ENCODE data around the gene IFNA14.
"Not testable (repeated sequence)": the region's sequence is repeated elsewhere in the genome, so short reads cannot be mapped to it uniquely, and the experiment has no call there.

The IFNA14 gene

DNA sequence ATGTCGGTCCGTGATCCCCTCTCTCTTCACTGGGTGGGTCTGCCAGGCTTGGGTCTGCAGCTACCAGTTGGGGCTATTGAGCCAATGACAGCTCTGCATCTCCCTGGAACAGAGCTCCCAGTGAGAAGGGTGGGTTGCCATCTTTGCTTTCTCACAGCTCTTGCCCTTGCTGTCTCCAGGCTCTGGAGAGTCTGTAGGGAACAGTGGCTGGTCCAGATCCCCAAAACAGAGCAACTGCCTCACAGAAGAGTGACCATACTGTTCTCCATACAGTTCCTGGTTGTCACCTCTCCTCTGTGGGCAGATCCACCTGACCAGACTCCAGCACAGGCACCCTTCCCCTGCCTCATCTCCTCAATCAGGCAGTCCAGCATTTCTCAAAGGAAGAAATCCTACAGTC is 6.5 kb downstream of the IFNA14 start:
- DNase-seq (ENCODE audit: low read depth, low spot score): no peak
- no peak overlapping the region for H3K4me3 ChIP-seq (ENCODE audit: low read length)

- DNase-seq (ENCODE audit: low read depth, low spot score): no peak
Measured at GRCh38 chr9:21228122-21228521, 11.7 kb downstream of the IFNA14 start, which contains the start of gene IFNA17. Gene IFNA17 (minus strand): TSS chr9:21228222. CDS start chr9:21228173, 49 bp downstream.

DNA sequence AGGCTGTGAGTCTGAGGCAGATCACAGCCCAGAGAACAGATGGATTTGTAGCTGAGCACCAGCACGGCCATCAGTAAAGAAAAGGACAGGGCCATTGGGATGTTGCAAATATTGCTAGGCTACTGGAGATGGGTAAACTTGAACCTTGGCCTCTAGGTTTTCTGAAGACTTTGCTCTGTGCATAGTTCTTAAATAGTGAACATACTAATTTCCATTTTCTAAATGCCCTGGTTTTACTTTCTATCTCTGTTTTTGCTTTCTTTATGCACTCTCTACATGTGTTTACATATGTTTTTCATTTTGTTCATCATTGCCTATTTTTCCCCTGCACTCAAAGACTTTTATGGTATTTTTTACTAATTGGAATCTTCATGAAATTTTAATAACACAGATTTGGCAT is 22.6 kb downstream of the IFNA14 start, which contains the start of gene IFNA16:
Gene IFNA16 (minus strand): TSS at position 101 of the 400 bp plus-strand sequence. CDS start 6 bp downstream, at position 95.
- not testable (repeated sequence) for H3K4me3 ChIP-seq (ENCODE audit: low read length); DNase-seq (ENCODE audit: low read depth, low spot score)

More at GRCh38 chr9:21228122-21228521, 11.7 kb downstream of the IFNA14 start, which contains the start of gene IFNA17:
- H3K4me3 ChIP-seq (ENCODE audit: low read length): no peak within 1 kb of the TSS

DNA sequence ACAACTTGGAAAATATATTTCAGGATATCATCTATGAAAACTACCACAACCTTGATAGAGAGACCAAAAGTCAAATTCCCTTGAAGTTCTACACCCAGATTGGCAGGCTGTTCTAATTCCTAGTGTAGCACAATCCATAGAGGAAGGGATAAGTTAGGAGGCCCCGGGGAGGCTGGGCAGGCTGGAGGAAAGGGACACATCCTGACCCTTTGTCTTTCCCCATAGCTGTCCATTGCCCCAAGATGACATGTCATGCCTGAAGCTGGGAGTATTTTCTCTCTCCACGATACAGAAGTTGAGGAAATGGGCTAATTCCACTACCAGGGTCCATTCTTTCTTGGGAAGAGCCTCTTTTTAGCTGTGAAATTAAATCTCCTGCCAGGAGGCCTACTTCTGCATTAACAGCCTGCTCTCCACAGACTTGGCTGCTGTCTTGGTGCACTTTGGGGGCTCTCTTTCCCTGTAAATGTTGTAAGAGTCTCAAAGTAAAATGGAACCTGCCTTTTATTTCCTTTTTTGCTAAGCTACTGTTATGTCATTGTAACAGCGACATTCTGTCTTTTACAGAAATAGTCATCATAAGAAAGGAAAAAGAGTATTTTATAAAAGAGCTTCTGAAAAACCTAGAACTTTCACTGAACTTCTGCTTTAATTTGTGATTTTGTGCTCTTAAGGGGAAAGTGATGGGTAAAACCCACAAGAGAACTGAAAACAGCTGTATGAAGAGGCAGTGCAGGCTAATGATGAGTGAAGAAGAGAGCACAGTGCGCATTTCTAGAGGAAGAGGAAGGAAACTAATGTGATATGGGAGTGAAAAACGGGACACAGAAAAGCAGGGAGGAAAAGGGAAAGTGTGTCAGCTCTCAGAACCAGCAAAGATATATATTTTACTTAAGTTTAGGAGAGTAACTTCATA is 26.1 kb downstream of the IFNA14 start:
- not testable (repeated sequence) for DNase-seq (ENCODE audit: low read depth, low spot score); H3K4me3 ChIP-seq (ENCODE audit: low read length)

- DNase-seq (ENCODE audit: low read depth, low spot score): not testable (repeated sequence)
Measured at GRCh38 chr9:21212160-21212559, 27.6 kb downstream of the IFNA14 start.

DNA sequence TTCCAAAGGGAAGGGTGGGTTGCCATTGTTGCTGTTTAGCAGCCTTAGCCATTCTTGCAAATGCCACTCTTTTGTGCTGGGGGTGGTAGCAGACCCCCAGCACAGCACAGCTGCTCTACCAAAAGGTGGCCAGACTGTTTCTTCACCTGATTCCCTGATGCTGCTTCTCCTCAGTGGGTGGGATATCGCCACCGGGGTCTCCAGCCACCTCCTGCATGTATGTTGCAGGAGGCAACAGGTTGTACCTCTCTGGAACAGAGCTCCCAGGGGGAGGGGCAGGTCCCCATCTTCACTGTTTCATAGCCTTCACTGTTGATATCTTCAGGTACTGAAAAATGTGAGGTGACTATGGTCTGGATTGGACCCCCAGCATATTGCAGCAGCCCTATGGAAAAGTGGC is 29.0 kb downstream of the IFNA14 start:
- DNase-seq (ENCODE audit: low read depth, low spot score); H3K4me3 ChIP-seq (ENCODE audit: low read length): not testable (repeated sequence)

More at GRCh38 chr9:21212160-21212559, 27.6 kb downstream of the IFNA14 start:
- not testable (repeated sequence) for H3K4me3 ChIP-seq (ENCODE audit: low read length)

DNA sequence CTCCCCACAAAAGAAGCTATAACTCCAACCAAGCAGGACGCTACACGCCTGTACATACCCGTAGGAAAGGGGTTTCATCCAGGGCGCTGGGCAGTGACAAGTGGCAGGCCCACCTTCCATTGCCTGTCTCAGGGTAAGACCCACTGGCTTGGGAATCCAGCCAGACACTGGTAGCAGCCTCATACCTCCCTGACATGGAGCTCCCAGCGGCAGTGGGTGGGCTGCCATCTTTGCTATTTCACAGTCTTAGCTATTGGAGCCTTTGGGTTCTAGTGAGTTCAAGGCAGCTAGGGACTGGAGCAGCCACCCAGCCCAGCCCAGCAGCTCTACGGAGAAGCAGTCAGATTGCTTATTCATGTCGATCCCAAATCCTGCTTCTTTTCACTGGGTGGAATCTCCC is 29.5 kb downstream of the IFNA14 start:
- H3K4me3 ChIP-seq (ENCODE audit: low read length): no peak overlapping the region
- no peak for DNase-seq (ENCODE audit: low read depth, low spot score)

DNA sequence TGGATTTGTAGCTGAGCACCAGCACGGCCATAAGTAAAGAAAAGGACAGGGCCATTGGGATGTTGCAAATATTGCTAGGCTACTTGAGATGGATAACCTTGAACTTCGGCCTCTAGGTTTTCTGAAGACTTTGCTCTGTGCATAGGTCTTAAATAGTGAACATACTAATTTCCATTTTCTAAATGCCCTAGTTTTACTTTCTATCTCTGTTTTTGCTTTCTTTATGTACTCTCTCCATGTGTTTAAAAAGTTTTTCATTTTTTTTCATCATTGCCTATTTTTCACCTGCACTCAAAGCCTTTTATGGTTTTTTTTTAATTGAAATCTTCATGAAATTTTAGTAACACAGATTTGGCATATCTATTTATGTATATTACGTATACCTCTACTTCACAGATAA is 32.8 kb downstream of the IFNA14 start, which contains the start of gene IFNA10:
Gene IFNA10 (minus strand): TSS at position 101 of the 400 bp plus-strand sequence. CDS start 46 bp downstream, at position 55.
- not testable (repeated sequence) for H3K4me3 ChIP-seq (ENCODE audit: low read length)

DNA sequence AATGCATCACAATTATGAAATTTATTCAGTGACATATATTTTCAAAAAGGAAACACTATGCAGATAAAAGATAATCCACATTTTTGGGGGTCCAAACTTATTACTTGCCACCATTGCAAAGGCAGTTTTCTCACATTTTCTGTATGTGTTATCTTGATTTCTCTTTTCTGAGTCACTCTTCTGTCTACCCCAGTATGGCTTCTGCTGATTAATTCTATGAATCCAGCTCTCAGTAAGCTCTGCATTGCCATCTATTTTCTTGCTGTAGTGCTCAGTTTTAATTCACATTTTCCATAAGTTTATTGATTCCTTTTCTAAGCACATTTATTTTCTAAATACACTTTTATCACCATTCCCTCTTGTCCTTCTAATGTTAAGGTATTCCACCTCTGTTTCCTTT is 34.6 kb downstream of the IFNA14 start:
- no peak for DNase-seq (ENCODE audit: low read depth, low spot score)
- H3K4me3 ChIP-seq (ENCODE audit: low read length): no peak overlapping the region

More for the DNA sequence above, 32.8 kb downstream of the IFNA14 start, which contains the start of gene IFNA10:
- not testable (repeated sequence) for DNase-seq (ENCODE audit: low read depth, low spot score)

- not testable (repeated sequence) for H3K4me3 ChIP-seq (ENCODE audit: low read length); DNase-seq (ENCODE audit: low read depth, low spot score)
Measured at GRCh38 chr9:21202105-21202504, 37.7 kb downstream of the IFNA14 start, which contains the start of gene IFNA7. Gene IFNA7 (minus strand): TSS chr9:21202205. CDS start chr9:21202165, 40 bp downstream.

DNA sequence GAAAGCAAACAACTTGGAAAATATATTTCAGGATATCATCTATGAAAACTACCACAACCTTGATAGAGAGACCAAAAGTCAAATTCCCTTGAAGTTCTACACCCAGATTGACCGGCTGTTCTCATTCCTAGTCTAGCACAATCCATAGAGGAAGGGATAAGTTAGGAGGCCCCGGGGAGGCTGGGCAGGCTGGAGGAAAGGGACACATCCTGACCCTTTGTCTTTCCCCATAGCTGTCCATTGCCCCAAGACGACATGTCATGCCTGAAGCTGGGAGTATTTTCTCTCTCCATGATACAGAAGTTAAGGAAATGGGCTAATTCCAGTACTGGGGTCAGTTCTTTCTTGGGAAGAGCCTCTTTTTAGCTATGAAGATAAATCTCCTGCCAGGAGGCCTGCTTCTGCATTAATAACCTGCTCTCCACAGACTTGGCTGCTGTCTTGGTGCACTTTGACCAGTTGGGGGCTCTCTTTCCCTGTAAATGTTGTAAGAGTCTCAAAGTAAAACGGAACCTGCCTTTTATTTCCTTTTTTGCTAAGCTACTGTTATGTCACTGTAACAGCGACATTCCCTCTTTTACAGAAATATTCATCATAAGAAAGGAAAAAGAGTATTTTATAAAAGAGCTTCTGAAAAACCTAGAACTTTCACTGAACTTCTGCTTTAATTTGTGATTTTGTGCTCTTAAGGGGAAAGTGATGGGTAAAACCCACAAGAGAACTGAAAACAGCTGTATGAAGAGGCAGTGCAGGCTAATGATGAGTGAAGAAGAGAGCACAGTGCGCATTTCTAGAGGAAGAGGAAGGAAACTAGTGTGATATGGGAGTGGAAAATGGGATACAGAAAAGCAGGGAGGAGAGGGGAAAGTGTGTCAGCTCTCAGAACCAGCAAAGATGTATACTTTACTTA is 44.7 kb downstream of the IFNA14 start:
- H3K4me3 ChIP-seq (ENCODE audit: low read length); DNase-seq (ENCODE audit: low read depth, low spot score): not testable (repeated sequence)

All from Jurkat, Clone E6-1 (cell line).